HepG2 (cell line): ENCODE results near the gene LRRC25.

Source experiments
- BCL6 ChIP-seq: IDR thresholded peaks from 2 replicates; pipeline ENCODE4 v1.6.1; 2016; ENCODE audit warnings: missing genetic modification reagents, missing compliant biosample characterization
- CREB1 ChIP-seq, 2 experiments: fragments of 450-650 bp in 1 of 2; IDR thresholded peaks; 2 replicates each; pipeline ENCODE4 v1.6.1; 2016 to 2017; ENCODE audit warnings: control low read depth in 1 of 2, mild to moderate bottlenecking in 1 of 2, missing compliant biosample characterization in 1 of 2, missing genetic modification characterization in 1 of 2
- CTCF ChIP-seq: sonication (generic); formaldehyde crosslinking; IDR thresholded peaks from 2 replicates; pipeline ENCODE4 v1.5.0; 2020; ENCODE audit warnings: mild to moderate bottlenecking, missing genetic modification reagents, moderate library complexity
- HNRNPUL1 ChIP-seq: fragments of 200-400 bp; formaldehyde crosslinking; IDR thresholded peaks from 2 replicates; pipeline ENCODE4 v1.6.1; 2017; ENCODE audit warnings: low read depth, mild to moderate bottlenecking, low read length, moderate library complexity
- KLF16 ChIP-seq, 2 experiments: sonication (generic) in 1 of 2; formaldehyde crosslinking in 1 of 2; IDR thresholded peaks; 2 replicates each; pipeline versions ENCODE4 v1.6.1 to v1.8.0; 2016 to 2023; ENCODE audit warnings: missing genetic modification reagents in 2 of 2, missing compliant biosample characterization in 1 of 2
- MXI1 ChIP-seq: IDR thresholded peaks from 3 replicates; pipeline ENCODE4 v1.6.1; 2012; ENCODE audit warnings: low read depth, low read length, inconsistent platforms, borderline replicate concordance
- RBAK ChIP-seq: sonication (generic); formaldehyde crosslinking; IDR thresholded peaks from 2 replicates; pipeline ENCODE4 v1.5.1; 2020; ENCODE audit warnings: mild to moderate bottlenecking, missing genetic modification reagents
- RBM39 ChIP-seq: fragments of 200-400 bp; formaldehyde crosslinking; IDR thresholded peaks from one replicate; pipeline ENCODE4 v1.6.1; 2018; ENCODE audit warnings: antibody characterized with exemption, mild to moderate bottlenecking, low read depth, low read length; ENCODE audit not compliant: poor library complexity, severe bottlenecking
- SMAD1 ChIP-seq: sonication (generic); formaldehyde crosslinking; IDR thresholded peaks from 2 replicates; pipeline ENCODE4 v1.4.0; 2020; ENCODE audit warnings: missing genetic modification reagents, low read depth, mild to moderate bottlenecking, borderline replicate concordance
- SOX6 ChIP-seq, 2 experiments: fragments of 450-650 bp in 1 of 2; sonication (generic) in 1 of 2; formaldehyde crosslinking in 1 of 2; IDR thresholded peaks; 2 replicates each; pipeline versions ENCODE4 v1.4.0 to v1.6.1; 2017 to 2020; ENCODE audit warnings: antibody characterized with exemption in 1 of 2, mild to moderate bottlenecking in 1 of 2, missing genetic modification reagents in 1 of 2
- ZBTB8A ChIP-seq: sonication (generic); formaldehyde crosslinking; IDR thresholded peaks from 2 replicates; pipeline ENCODE4 v1.4.0; 2020; ENCODE audit warnings: mild to moderate bottlenecking, low read depth, missing genetic modification reagents, borderline replicate concordance
- ZNF142 ChIP-seq: sonication (generic); formaldehyde crosslinking; IDR thresholded peaks from 2 replicates; pipeline ENCODE4 v1.4.0; 2020; ENCODE audit warnings: missing genetic modification reagents

GRCh38 chr19:18361646-18362045 lies 35.8 kb downstream of the LRRC25 start:
- TF ChIP-seq KLF16 (CRISPR knock-in tag; IDR thresholded peaks at IDR 0.05) (no peak), CTCF (CRISPR knock-in tag) (no peak), RBAK (CRISPR knock-in tag) (no peak), RBM39 (no peak), ZBTB8A (CRISPR knock-in tag) (no peak), SMAD1 (CRISPR knock-in tag) (no peak), HNRNPUL1 (no peak), MXI1 (no peak), CREB1 (IDR thresholded peaks at IDR 0.05) (no peak), CREB1 (CRISPR knock-in tag; IDR thresholded peaks at IDR 0.05) (no peak), SOX6 (IDR thresholded peaks at IDR 0.05) (no peak), SOX6 (CRISPR knock-in tag; IDR thresholded peaks at IDR 0.05) (no peak), ZNF142 (no peak), BCL6 (CRISPR knock-in tag) (no peak)
